Occipital lobe (tissue), 2 donors: ENCODE data around the gene IGF2R. TPM values are rescaled to one million over a fixed set of nuclear protein-coding genes. Genes with fewer than 3 reads are reported as not detected.

Source experiments
- DNase-seq: peaks from one replicate; lab custom pipeline; 2025; lab: John Stamatoyannopoulos, UW
- total RNA-seq: library from RNA; depleted of rRNA; stranded (reverse); fragments of >200 nt; gene quantifications from one replicate; pipeline ENCODE4 v1.2.3, GENCODE V29; 2014

IGF2R gene
- total RNA-seq, 1 donor from 2014 or later = 36.7 TPM

- DNase-seq = no peak
Observed at GRCh38 chr6:160042788-160043301, 74.0 kb downstream of the IGF2R start.

GRCh38 chr6:160043784-160044183, 74.9 kb downstream of the IGF2R start:
- no peak for DNase-seq

DNA sequence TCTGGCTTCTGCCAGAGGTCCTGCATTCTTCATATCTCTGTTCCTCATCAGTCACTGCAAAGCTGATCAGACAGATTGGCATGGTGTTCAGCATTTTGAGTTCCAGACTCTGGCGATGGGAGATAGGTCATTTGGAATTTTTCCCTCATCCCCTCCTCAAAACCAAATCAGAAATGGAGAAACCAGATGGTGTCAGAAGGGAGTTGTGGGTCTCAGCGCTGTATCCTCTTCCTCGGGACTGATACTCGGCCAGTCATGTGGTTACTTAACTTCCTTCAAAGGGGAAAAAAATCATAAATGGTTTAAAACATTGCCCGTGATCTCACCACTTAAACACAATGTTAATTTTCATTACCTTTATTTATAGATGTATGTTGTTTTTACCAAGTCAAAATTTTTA, 75.8 kb downstream of the IGF2R start:
- no peak for DNase-seq

DNA sequence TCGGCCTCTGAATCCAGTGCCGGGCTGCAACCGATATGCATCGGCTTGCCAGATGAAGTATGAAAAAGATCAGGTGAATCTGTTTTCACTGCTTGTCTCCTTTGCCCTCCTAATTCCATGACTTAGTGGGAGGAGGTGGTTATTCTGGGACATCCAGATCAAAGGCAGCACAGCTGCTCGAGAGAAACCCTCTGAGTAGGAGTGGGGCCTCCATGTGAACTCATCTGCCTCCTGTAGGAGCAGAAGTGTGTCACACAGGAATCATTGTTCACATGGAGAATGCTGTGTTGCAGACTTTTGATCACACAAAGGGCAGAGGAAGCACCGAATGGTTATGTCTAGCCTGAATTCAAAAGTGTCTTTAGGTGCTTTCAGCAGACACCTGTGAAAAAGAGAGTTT, 79.6 kb downstream of the IGF2R start:
- no peak for DNase-seq

- no peak for DNase-seq
Observed at GRCh38 chr6:160049346-160049745, 80.5 kb downstream of the IGF2R start.

DNA sequence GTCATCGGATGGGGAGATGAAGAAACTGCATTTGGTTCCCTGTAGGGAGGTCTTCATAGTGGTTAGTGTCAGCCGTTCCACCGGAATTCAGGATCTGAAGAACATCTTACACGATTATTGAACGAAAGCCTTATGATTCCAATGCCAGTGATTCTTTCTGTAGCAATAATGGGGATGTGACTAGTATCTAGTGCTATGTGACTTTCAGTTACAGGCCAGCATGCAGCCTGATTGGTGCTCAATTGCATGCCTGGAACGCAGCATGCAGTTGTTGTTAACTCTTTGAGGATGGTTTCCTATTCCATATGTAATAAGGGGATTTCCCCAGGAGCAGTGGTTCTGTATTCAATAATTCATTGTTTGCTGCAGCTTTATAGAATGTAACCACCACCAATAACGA, 81.1 kb downstream of the IGF2R start:
- no peak for DNase-seq

- no peak for DNase-seq
Observed at GRCh38 chr6:160051390-160051789, 82.5 kb downstream of the IGF2R start.

DNA sequence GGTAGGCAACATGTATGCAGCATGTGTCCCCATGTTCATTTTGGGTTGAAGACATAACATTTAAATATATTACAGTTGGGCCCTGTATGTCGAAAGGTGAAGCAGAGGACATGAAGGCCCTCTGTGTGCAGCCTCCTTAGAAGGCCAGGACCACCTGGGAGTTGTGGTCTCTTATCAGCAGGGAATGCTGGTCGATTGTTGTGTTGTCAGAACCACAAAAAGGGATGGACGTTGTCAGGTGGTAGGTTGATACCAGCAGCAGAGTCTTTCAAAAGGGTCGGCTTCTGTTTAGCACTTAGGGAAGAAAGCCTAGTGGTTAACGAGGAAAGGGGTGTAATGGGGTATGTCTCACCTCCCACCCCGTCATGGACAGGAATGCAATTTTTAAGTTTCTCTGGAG, 85.4 kb downstream of the IGF2R start:
- DNase-seq = no peak

GRCh38 chr6:160054913-160055312, 86.0 kb downstream of the IGF2R start:
- DNase-seq = no peak

- DNase-seq = no peak
Observed at GRCh38 chr6:160055378-160055777, 86.5 kb downstream of the IGF2R start.

- DNase-seq = no peak
Observed at GRCh38 chr6:160055813-160056212, 86.9 kb downstream of the IGF2R start.

DNA sequence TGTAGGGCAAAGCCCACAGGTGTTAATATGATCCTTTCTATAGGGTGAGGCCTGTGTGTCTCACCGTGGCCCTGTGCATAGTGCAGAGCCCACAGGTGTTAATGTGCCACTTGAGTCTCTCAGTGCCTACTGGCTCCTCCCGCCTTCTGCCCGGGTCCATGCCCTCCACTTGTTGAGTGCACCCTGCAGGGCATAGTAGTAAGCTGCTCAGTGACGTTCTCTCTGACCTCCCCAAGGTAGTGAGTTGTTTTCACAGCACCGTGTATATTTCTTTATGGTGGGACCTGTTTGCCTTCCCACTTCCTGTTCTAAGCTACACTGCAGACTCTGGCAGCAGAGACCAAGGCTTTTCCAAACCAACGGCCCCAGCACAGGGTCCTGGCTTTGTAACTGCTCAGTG, 88.2 kb downstream of the IGF2R start:
- DNase-seq = no peak

GRCh38 chr6:160058603-160059215, 89.8 kb downstream of the IGF2R start:
- no peak for DNase-seq

- DNase-seq = no peak
Observed at GRCh38 chr6:160060221-160060620, 91.3 kb downstream of the IGF2R start.

- DNase-seq = no peak
Observed at GRCh38 chr6:160060920-160061447, 92.1 kb downstream of the IGF2R start.

DNA sequence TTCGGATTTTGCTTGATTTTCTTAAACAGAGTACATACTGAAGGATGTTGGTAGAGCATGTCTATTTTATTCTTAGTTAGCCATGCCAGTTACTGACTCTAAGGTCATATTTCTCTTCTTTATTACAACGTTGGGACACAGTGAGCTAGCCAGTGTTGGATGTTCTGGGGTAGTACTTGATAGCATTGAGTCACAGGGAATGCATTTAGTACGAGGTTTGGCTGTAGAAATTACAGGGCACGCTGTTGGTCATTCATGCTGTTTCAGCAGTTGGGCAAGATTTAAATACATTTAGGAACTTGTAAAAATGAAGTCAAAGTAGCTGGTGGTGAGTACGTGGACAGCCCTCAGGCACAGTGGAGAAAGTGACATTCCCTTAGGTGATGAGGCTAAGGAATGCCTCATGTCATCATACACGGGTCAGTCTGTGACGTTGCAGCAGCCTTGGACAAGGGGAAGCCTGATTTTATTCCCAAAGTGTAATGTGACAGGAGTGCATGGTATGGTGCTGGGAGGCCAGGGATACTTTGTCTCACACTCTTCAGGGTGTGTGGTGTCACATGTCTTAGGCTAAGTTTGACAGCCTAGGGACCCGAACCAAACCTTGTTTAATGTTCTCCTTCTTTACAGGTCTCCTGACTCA, 95.0 kb downstream of the IGF2R start:
- DNase-seq = no peak

DNA sequence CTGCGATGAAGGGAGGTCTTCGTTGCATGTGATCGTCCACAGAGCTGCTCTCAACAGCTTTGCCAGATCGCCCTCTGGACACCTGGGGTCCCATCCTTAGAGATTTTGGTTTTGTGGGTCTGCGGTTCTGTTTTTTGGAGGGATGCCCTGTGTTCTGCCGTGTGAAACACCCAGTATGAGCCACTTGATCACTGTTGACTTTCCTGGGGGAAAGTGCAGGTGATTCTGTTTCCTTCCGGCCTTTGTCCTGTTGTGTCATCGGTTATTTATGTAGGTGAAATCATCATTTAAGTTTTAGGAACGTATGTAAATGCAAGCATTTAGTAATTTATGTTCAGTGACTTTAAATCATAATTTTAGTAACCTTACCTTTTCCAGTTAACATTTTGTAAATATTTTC, 96.3 kb downstream of the IGF2R start:
- no peak for DNase-seq

GRCh38 chr6:160067564-160067963, 98.7 kb downstream of the IGF2R start:
- DNase-seq = no peak

- no peak for DNase-seq
Observed at GRCh38 chr6:160068346-160068745, 99.5 kb downstream of the IGF2R start.

DNA sequence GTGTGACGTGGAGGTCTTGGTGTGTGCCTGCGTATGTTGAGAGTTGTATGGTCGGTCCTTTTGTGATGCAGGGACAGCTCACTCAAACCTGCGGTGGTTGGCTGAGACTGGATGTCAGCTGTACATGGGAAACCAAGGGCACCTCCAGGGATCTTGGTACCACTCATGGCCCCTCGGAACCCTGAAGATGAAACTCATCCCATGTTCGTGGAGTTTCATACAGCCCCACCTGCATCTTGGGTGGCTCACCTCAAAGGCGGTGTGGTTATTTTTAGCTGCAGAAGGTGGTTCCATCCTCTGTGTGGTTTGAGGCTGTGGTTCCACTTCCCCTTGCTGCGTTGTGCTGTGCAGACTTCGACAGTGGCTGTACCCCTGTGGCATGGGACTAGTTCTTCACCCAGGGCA, 100.2 kb downstream of the IGF2R start:
- no peak for DNase-seq

DNA sequence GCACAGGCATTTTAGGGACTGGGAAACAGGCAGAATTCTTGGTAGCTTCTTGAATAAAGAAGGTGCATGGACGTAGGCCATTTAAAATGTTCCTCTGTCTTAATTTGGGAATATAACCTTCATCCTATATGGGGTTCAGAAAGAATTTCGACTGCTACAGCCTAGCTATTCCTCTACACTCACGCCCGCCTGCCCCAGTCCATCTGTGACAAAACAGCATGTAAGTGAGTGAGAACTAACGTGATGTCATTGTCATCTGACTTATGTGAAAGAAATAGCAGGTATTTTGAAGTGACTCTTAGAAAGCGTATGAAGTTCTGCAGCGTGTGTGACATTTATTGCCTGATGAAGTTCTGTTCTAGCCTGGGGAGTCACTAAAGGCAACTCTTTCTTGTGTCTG, 100.6 kb downstream of the IGF2R start:
- DNase-seq = no peak

- DNase-seq = no peak
Observed at GRCh38 chr6:160070427-160070826, 101.5 kb downstream of the IGF2R start.

DNA sequence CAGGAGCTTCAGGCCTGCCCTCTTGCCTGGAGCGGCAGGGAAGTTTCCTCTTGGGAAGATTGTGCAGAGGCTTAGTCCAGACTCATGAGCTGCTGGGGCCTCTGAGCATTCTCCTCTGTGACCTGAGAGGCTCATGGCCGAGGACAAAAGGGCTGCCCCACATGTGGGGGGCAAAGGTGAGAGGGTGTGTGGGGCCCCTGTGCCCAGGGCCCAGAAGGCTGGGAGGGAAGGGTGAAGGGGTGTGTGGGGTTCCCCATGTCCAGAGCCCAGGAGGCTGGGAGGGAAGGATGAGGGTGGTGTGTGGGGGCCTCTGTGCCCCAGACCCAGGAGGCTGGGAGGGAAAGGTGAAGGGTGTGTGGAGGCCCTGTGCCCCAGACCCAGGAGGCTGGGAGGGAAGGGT, 101.9 kb downstream of the IGF2R start:
- no peak for DNase-seq
